ENCODE results near the gene CD79A. TPM values are rescaled to one million over a fixed set of nuclear protein-coding genes. Genes with fewer than 3 reads are reported as not detected.
"Not testable (repeated sequence)": the region's sequence is repeated elsewhere in the genome, so short reads cannot be mapped to it uniquely, and the experiment has no call there.

Gene CD79A
- total RNA-seq, 1 experiment from 2014 or later: 0.69 TPM

- CTCF ChIA-PET: interaction anchor here (0.6 to 1.8 kb wide), 13 partner anchors 9 to 203 kb away, joined by 3 to 16 read pairs (median 5); partner anchors contain the start of genes ARHGEF1, RABAC1, RPS19 and ZNF574
- TSS peak; percentile 3 for BruUV-seq (replicated peaks)
- ATAC-seq: peak; percentile 83
Measured at GRCh38 chr19:41872775-41873647, 4.1 kb upstream of the CD79A start.

DNA sequence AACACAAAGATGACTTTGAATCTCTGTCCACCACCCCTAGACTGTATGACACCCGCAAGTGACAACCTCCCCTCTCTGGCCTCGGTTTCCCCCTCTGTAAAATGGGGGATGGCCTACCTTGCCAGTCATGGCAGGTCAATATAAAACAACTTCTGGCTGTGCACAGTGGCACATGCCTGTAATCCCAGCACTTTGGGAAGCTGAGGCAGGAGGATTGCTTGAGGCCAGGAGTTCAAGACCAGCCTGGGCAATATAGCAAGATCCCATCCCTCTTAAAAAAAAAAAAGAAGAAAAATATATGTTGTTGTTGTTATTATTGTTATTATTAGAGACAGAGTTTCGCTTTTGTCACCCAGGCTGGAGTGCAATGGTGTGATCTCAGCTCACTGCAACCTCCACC, 1.1 kb upstream of the CD79A start:
- POLR2A ChIA-PET; H3K9me2 ChIP-seq (ENCODE audit: insufficient read depth); H2AFZ ChIP-seq (ENCODE audit: low read depth, low read length, poor library complexity, severe bottlenecking); H3K36me3 ChIP-seq (ENCODE audit: control insufficient read depth in 1 of 2, insufficient read depth in 2 of 2, low read length in 2 of 2); H3K79me2 ChIP-seq (ENCODE audit: insufficient read depth, low read length); H3K9ac ChIP-seq (ENCODE audit: low read length); BruUV-seq (replicated peaks); DNase-seq (ENCODE audit: low read depth, low spot score); H3K4me1 ChIP-seq (ENCODE audit: control insufficient read depth in 1 of 2, insufficient read depth in 2 of 2, low read length in 2 of 2); RAD21 ChIA-PET (ENCODE audit: low non-redundant PET in 1 of 2, low total read pairs in 2 of 2, uncharacterized antibody in 2 of 2, unreplicated experiment in 2 of 2); ATAC-seq; H3K4me2 ChIP-seq (ENCODE audit: low read length); H3K27ac ChIP-seq (ENCODE audit: low read depth, low read length); intact Hi-C loops (cut with micrococcal nuclease); H3K4me3 ChIP-seq (replicated peaks in 1 of 2; ENCODE audit: low read depth in 1 of 2, low read length in 2 of 2); H3K27me3 ChIP-seq (ENCODE audit: insufficient read depth, low read length); H3K9me3 ChIP-seq (ENCODE audit: control insufficient read depth in 1 of 2, insufficient read depth in 1 of 2, low read depth in 1 of 2, low read length in 2 of 2): not testable (repeated sequence)
- peaks cover 16% of the 10 kb centered on the region; the same call in 1 of the 2 replicates for H4K20me1 ChIP-seq (ENCODE audit: insufficient read depth)
- CTCF ChIA-PET: interaction anchor here (1.6 kb wide), 1 partner anchor 159 kb away, joined by 4 read pairs; no protein-coding TSS in a partner anchor

More at GRCh38 chr19:41872775-41873647, 4.1 kb upstream of the CD79A start:
- Histone ChIP-seq H3K27me3 (ENCODE audit: insufficient read depth, low read length) (no peaks in the 10 kb centered on the region), H3K9me2 (ENCODE audit: insufficient read depth) (no peaks in the 10 kb centered on the region), H3K36me3 (ENCODE audit: control insufficient read depth in 1 of 2, insufficient read depth in 2 of 2, low read length in 2 of 2) (peaks cover 24 to 36% of the 10 kb centered on the region in 2 experiments), H2AFZ (ENCODE audit: low read depth, low read length, poor library complexity, severe bottlenecking) (no peak overlapping the region), H3K27ac (ENCODE audit: low read depth, low read length) (peak overlapping the region; percentile 51), H3K4me1 (ENCODE audit: control insufficient read depth in 1 of 2, insufficient read depth in 2 of 2, low read length in 2 of 2) (peaks cover 0 to 27% of the 10 kb centered on the region in 2 experiments; a peak in 2 of 4 replicates), H3K4me3 (replicated peaks in 1 of 2; ENCODE audit: low read depth in 1 of 2, low read length in 2 of 2) (no peak overlapping the region), H3K9me3 (ENCODE audit: control insufficient read depth in 1 of 2, insufficient read depth in 1 of 2, low read depth in 1 of 2, low read length in 2 of 2) (no peaks in the 10 kb centered on the region), H3K79me2 (ENCODE audit: insufficient read depth, low read length) (peaks cover 21% of the 10 kb centered on the region), H3K9ac (ENCODE audit: low read length) (no peak overlapping the region), H4K20me1 (ENCODE audit: insufficient read depth) (peaks cover 31% of the 10 kb centered on the region; the same call in 1 of the 2 replicates), H3K4me2 (ENCODE audit: low read length) (no peak overlapping the region)
- ChIA-PET RAD21 (ENCODE audit: low non-redundant PET in 1 of 2, low total read pairs in 2 of 2, uncharacterized antibody in 2 of 2, unreplicated experiment in 2 of 2) (interaction anchor here (0.6 to 0.9 kb wide), 3 partner anchors 77 to 85 kb away, joined by 3 to 4 read pairs (median 3); no protein-coding TSS in a partner anchor), POLR2A (interaction anchor here (0.7 to 5.2 kb wide), 8 partner anchors 8 to 86 kb away, joined by 3 to 36 read pairs (median 4); partner anchors contain the start of genes RABAC1 and RPS19)
- peak; percentile 63 for DNase-seq (ENCODE audit: low read depth, low spot score)
- intact Hi-C loops (cut with micrococcal nuclease): loop anchor here (1.0 kb wide), 2 partner anchors 78 to 85 kb away; no protein-coding TSS in a partner anchor
- TF ChIP-seq POLR2AphosphoS5 (IDR thresholded peaks at IDR 0.05; ENCODE audit: low read depth, low read length) (peak; percentile 76), EGR1 (IDR thresholded peaks at IDR 0.05; ENCODE audit: low read depth) (no peak), CTCF (IDR thresholded peaks at IDR 0.05 in 2 of 3, conservative IDR thresholded peaks at IDR 0.05 in 1 of 3; ENCODE audit: borderline replicate concordance in 1 of 3, insufficient read depth in 1 of 3, low read depth in 2 of 3, low read length in 2 of 3) (peak; percentile 86 to 94 (median 88)), RAD21 (IDR thresholded peaks at IDR 0.05; ENCODE audit: low read depth) (peak; percentile 89)

All from HCT116 (cell line).